ENCODE results near the gene COX7A2L. TPM values are rescaled to one million over a fixed set of nuclear protein-coding genes. Genes with fewer than 3 reads are reported as not detected.

The COX7A2L gene
- total RNA-seq, 1 experiment from 2014 or later: 216 TPM

DNA sequence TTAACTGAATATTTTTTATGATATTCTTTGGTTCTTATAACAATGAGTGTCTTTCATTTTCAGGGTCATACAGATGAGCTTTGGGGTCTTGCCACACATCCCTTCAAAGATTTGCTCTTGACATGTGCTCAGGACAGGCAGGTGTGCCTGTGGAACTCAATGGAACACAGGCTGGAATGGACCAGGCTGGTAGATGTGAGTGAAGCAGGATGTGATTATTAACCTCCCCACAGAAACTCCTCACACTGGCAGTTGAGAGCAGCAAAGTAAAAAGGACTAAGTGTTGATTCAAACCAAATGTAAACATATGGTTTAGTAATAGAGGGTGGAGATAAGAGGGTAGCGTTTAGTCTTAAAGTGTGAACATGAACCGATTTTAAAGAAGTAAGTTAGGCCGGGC lies 57.8 kb downstream of the COX7A2L start:
- no peak for DNase-seq (ENCODE audit: low read depth)
- in situ Hi-C loops (cut with HindIII; ENCODE audit: low pct_unique_long_range_greater_than_20kb, low sequenced_read_pairs): no loop called here

DNA sequence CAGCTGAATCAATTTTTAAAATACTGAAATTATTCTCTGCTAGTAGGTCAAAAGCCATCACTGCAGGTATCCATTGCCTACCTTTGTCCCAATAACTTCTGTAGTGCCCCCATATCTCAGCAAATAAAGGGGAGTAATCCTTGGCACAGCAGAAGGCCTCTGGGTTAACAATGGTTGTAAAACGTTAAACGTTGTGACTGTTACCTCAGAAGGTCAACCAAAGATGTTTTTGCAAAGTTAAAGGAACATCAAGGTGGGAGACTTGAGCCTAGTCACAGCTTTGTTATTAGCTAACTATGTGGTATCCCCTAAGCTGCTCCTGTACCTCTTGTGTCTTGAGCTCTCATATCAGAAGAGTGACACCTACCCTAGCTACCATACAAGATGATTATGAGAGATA lies 60.5 kb downstream of the COX7A2L start:
- in situ Hi-C loops (cut with HindIII; ENCODE audit: low pct_unique_long_range_greater_than_20kb, low sequenced_read_pairs): no loop called here
- no peak for DNase-seq (ENCODE audit: low read depth)

Other genes starting within 250 kb of the COX7A2L start
- gene EML4, start 191.9 kb downstream of the COX7A2L start, total RNA-seq (2014; rRNA removed; shearing (Covaris generic); ENCODE audit: low replicate concordance): 48.7 and 55.0 TPM in 2 replicates
- gene KCNG3, start 132.8 kb upstream of the COX7A2L start, total RNA-seq (2014; rRNA removed; shearing (Covaris generic); ENCODE audit: low replicate concordance): 0.51 and 1.9 TPM in 2 replicates
- gene MTA3, start 207.4 kb upstream of the COX7A2L start, total RNA-seq (2014; rRNA removed; shearing (Covaris generic); ENCODE audit: low replicate concordance): 31.2 and 31.6 TPM in 2 replicates

All from Caki2 (cell line).